Neural cell (in vitro differentiated cells): ENCODE measurements around the gene GTF2H1. TPM values are rescaled to one million over a fixed set of nuclear protein-coding genes. Genes with fewer than 3 reads are reported as not detected.

Experiments
- H2AFZ ChIP-seq: fragments of 200-600, 300-800 bp; sonication (generic), shearing (Covaris generic); 2 replicates; pipeline ENCODE4 v1.6.0; 2014; ENCODE audit warnings: low read depth, mild to moderate bottlenecking, antibody characterized with exemption, low read length, moderate library complexity
- H3F3A ChIP-seq: fragments of 200-600 bp; shearing (Covaris generic); 2 replicates; pipeline ENCODE4 v1.6.1; 2016; ENCODE audit warnings: mild to moderate bottlenecking, moderate library complexity, mixed read lengths, antibody characterized with exemption, low read length; ENCODE audit not compliant: insufficient read depth, poor library complexity, severe bottlenecking
- H3K27ac ChIP-seq: fragments of 200-600, 300-800 bp; sonication (generic), shearing (Covaris generic); 2 replicates; pipeline ENCODE4 v1.5.1; 2014; ENCODE audit warnings: mild to moderate bottlenecking, low read length, moderate library complexity
- H3K27me3 ChIP-seq: fragments of 300-800, 200-600 bp; sonication (generic), shearing (Covaris generic); 2 replicates; pipeline ENCODE4 v1.6.0; 2014; ENCODE audit warnings: mild to moderate bottlenecking, low read depth, low read length, moderate library complexity; ENCODE audit not compliant: insufficient read depth
- H3K36me3 ChIP-seq: fragments of 300-800, 200-600 bp; sonication (generic), shearing (Covaris generic); 2 replicates; pipeline ENCODE4 v1.5.1; 2014; ENCODE audit warnings: mild to moderate bottlenecking, antibody characterized with exemption, low read length, moderate library complexity; ENCODE audit not compliant: insufficient read depth
- H3K4me2 ChIP-seq: fragments of 300-800, 200-600 bp; sonication (generic), shearing (Covaris generic); 2 replicates; pipeline ENCODE4 v1.6.0; 2014; ENCODE audit warnings: mild to moderate bottlenecking, low read length
- H3K4me3 ChIP-seq: fragments of 300-800, 200-600 bp; sonication (generic), shearing (Covaris generic); 2 replicates; pipeline ENCODE4 v1.5.1; 2014; ENCODE audit warnings: mild to moderate bottlenecking, low read length, moderate library complexity
- H3K79me2 ChIP-seq: fragments of 200-600 bp; shearing (Covaris generic); replicated peaks from 2 replicates; pipeline ENCODE4 v1.6.0; 2014; ENCODE audit warnings: mild to moderate bottlenecking, low read length, moderate library complexity; ENCODE audit not compliant: insufficient read depth
- H3K9ac ChIP-seq: fragments of 300-800, 200-600 bp; sonication (generic), shearing (Covaris generic); 2 replicates; pipeline ENCODE4 v1.6.1; 2016; ENCODE audit warnings: mild to moderate bottlenecking, low read length, mixed read lengths
- H3K9me2 ChIP-seq: fragments of 200-600 bp; shearing (Covaris generic); 2 replicates; pipeline ENCODE4 v1.6.1; 2016; ENCODE audit warnings: mild to moderate bottlenecking, low read length, mixed read lengths; ENCODE audit not compliant: insufficient read depth
- H3K9me3 ChIP-seq: fragments of 200-600, 300-800 bp; sonication (generic), shearing (Covaris generic); 2 replicates; pipeline ENCODE4 v1.6.1; 2016; ENCODE audit warnings: mild to moderate bottlenecking, mixed run types, low read length, moderate library complexity, mixed read lengths
- H4K20me1 ChIP-seq: fragments of 200-600 bp; shearing (Covaris generic); 2 replicates; pipeline ENCODE4 v1.6.1; 2016; ENCODE audit warnings: mild to moderate bottlenecking, mixed run types; ENCODE audit not compliant: insufficient read depth
- EP300 ChIP-seq: fragments of 450-650 bp; conservative IDR thresholded peaks from 2 replicates; pipeline ENCODE4 v1.6.1; 2014; ENCODE audit warnings: antibody characterized with exemption, mild to moderate bottlenecking, moderate library complexity; ENCODE audit not compliant: poor library complexity, severe bottlenecking
- EZH2 ChIP-seq: fragments of 200-600, 300-800 bp; shearing (Covaris generic), sonication (generic); IDR thresholded peaks from 2 replicates; pipeline ENCODE4 v1.6.1; 2014; ENCODE audit warnings: antibody characterized with exemption, low read length, borderline replicate concordance, mild to moderate bottlenecking; ENCODE audit not compliant: insufficient read depth, poor library complexity, severe bottlenecking
- MXI1 ChIP-seq: fragments of 450-650 bp; conservative IDR thresholded peaks from 2 replicates; pipeline ENCODE4 v1.6.1; 2014; ENCODE audit warnings: antibody characterized with exemption, mild to moderate bottlenecking; ENCODE audit not compliant: poor library complexity, severe bottlenecking
- POLR2AphosphoS5 ChIP-seq: IDR thresholded peaks from 2 replicates; pipeline ENCODE4 v1.6.1; 2012
- RAD21 ChIP-seq: fragments of 450-650 bp; conservative IDR thresholded peaks from 2 replicates; pipeline ENCODE4 v1.6.1; 2014; ENCODE audit warnings: antibody characterized with exemption, mild to moderate bottlenecking, moderate library complexity
- SMC3 ChIP-seq: fragments of 450-650 bp; conservative IDR thresholded peaks from 2 replicates; pipeline ENCODE4 v1.6.1; 2014; ENCODE audit warnings: antibody characterized with exemption, mild to moderate bottlenecking, moderate library complexity; ENCODE audit not compliant: poor library complexity
- TAF1 ChIP-seq: IDR thresholded peaks from 2 replicates; pipeline ENCODE4 v1.6.1; 2012; ENCODE audit warnings: low read depth
- polyA plus RNA-seq: library from polyadenylated mRNA; depleted of rRNA; stranded (reverse); fragments of >200 nt; gene quantifications from 2 replicates; pipeline ENCODE4 v1.2.3, GENCODE V29; 2014
- TF ChIP-seq, protein P1 (sequence below): fragments of 450-650 bp; IDR thresholded peaks from 2 replicates; pipeline ENCODE4 v1.5.1; 2014; ENCODE audit warnings: antibody characterized with exemption, mild to moderate bottlenecking, moderate library complexity; ENCODE audit not compliant: poor library complexity, severe bottlenecking
- TF ChIP-seq, protein P2 (sequence below): IDR thresholded peaks from 2 replicates; pipeline ENCODE4 v1.6.1; 2012; ENCODE audit warnings: borderline replicate concordance

The GTF2H1 gene
- polyA plus RNA-seq, 1 donor from 2014 or later, result 109 TPM

DNA sequence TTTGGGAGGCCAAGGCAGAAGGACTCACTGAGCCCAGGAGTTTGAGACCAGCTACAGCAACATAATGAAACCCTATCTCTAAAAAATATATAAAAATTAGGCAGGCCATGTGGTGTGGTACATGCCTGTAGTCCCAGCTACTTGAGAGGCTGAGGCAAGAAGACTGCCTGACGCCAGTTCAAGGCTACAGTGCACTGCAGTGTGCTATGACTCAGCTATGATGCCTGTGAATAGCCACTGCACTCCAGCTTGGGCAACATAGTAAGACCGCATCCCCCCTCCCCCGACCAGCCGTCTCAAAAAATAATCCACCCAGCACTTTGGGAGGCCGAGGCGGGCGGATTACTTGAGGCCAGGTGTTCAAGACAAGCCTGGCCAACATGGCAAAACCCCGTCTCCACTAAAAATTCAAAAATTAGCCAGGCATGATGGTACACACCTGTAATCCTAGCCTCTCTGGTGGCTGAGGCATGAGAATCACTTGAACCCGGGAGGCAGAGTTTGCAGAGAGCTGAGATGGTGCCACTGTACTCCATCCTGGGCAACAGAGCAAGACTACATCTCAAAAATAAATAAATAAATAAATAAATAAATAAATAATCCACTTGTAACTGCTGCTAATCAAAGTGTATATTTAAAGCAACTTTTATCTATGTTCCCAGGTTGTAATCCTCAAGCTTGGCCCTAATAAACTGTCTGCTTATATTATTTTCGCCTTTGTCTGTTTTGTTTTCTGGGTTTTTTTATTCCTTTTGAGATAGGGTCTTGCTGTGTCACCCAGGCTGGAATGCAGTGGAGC, 8.2 kb upstream of the GTF2H1 start:
- Histone ChIP-seq H3K9ac (no peak overlapping the region), H3K36me3 (no peaks in the 10 kb centered on the region), H3K4me3 (no peak overlapping the region), H3K27me3 (no peaks in the 10 kb centered on the region), H3K9me3 (no peaks in the 10 kb centered on the region), H3K79me2 (peaks cover 6% of the 10 kb centered on the region), H3K4me2 (no peak overlapping the region), H2AFZ (no peak overlapping the region), H4K20me1 (no peaks in the 10 kb centered on the region), H3K27ac (no peak overlapping the region), H3F3A (no peaks in the 10 kb centered on the region), H3K9me2 (no peaks in the 10 kb centered on the region)
- TF ChIP-seq RAD21, result no peak
- TF ChIP-seq MXI1, result no peak
- TF ChIP-seq POLR2AphosphoS5, result no peak
- TF ChIP-seq, protein P1, sequence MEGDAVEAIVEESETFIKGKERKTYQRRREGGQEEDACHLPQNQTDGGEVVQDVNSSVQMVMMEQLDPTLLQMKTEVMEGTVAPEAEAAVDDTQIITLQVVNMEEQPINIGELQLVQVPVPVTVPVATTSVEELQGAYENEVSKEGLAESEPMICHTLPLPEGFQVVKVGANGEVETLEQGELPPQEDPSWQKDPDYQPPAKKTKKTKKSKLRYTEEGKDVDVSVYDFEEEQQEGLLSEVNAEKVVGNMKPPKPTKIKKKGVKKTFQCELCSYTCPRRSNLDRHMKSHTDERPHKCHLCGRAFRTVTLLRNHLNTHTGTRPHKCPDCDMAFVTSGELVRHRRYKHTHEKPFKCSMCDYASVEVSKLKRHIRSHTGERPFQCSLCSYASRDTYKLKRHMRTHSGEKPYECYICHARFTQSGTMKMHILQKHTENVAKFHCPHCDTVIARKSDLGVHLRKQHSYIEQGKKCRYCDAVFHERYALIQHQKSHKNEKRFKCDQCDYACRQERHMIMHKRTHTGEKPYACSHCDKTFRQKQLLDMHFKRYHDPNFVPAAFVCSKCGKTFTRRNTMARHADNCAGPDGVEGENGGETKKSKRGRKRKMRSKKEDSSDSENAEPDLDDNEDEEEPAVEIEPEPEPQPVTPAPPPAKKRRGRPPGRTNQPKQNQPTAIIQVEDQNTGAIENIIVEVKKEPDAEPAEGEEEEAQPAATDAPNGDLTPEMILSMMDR, result no peak
- no peak for TF ChIP-seq SMC3
- TF ChIP-seq EP300, result no peak
- no peak for TF ChIP-seq EZH2
- no peak for TF ChIP-seq TAF1
- TF ChIP-seq, protein P2, sequence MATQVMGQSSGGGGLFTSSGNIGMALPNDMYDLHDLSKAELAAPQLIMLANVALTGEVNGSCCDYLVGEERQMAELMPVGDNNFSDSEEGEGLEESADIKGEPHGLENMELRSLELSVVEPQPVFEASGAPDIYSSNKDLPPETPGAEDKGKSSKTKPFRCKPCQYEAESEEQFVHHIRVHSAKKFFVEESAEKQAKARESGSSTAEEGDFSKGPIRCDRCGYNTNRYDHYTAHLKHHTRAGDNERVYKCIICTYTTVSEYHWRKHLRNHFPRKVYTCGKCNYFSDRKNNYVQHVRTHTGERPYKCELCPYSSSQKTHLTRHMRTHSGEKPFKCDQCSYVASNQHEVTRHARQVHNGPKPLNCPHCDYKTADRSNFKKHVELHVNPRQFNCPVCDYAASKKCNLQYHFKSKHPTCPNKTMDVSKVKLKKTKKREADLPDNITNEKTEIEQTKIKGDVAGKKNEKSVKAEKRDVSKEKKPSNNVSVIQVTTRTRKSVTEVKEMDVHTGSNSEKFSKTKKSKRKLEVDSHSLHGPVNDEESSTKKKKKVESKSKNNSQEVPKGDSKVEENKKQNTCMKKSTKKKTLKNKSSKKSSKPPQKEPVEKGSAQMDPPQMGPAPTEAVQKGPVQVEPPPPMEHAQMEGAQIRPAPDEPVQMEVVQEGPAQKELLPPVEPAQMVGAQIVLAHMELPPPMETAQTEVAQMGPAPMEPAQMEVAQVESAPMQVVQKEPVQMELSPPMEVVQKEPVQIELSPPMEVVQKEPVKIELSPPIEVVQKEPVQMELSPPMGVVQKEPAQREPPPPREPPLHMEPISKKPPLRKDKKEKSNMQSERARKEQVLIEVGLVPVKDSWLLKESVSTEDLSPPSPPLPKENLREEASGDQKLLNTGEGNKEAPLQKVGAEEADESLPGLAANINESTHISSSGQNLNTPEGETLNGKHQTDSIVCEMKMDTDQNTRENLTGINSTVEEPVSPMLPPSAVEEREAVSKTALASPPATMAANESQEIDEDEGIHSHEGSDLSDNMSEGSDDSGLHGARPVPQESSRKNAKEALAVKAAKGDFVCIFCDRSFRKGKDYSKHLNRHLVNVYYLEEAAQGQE, result no peak

DNA sequence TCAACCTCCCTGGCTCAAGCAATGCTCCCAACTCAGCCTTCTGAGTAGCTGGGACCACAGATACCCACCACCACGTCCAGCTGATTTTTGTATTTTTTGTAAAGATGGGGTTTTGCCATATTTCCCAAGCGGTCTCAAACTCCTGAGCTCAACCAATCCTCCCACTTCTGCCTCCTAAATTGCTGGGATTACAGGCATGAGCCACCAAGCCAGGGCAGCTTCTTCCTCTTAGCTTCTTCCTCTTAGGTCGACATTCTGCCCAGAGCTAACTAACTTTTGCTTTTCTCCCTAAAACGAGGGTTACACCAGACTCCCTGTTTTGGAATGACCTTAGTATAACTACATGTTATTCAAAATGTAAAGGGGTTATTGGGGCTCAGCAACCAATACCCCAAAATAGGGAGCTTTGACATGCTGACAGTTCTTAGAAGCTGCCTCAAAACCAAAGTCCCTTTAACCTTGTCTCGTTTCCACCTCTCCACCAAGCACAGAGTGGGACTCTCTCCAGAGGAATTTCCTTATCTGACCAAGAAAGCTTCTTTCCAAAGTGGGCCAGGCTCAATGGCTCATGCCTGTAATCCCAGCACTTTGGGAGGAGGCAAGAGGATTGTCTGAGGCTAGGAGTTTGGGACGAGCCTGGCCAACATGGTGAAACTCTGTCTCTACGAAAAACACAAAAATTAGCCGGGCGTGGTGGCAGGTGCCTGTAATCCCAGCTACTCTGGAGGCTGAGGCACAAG, 7.4 kb upstream of the GTF2H1 start:
- Histone ChIP-seq H3K27me3 (no peaks in the 10 kb centered on the region), H3K9ac (no peak overlapping the region), H3K9me3 (no peaks in the 10 kb centered on the region), H4K20me1 (no peaks in the 10 kb centered on the region), H3K36me3 (no peaks in the 10 kb centered on the region), H3K4me3 (no peak overlapping the region), H3F3A (no peaks in the 10 kb centered on the region), H3K79me2 (peaks cover 13% of the 10 kb centered on the region), H3K27ac (no peak overlapping the region), H2AFZ (no peak overlapping the region), H3K4me2 (no peak overlapping the region), H3K9me2 (no peaks in the 10 kb centered on the region)
- TF ChIP-seq SMC3 (no peak), MXI1 (no peak), TAF1 (no peak), POLR2AphosphoS5 (no peak), EP300 (no peak), RAD21 (no peak), EZH2 (no peak)
- TF ChIP-seq, protein P2, result no peak
- TF ChIP-seq, protein P1, result no peak
